ENCODE data around the gene POC1A. TPM values are rescaled to one million over a fixed set of nuclear protein-coding genes. Genes with fewer than 3 reads are reported as not detected.

The POC1A gene
- total and polyA plus RNA-seq, 9 of the 15 experiments (the other 6 are each of a cell fraction or from before 2014, with no cell fraction given): 7.2 to 17.5 (median 12.1) TPM

GRCh38 chr3:52182196-52182595 lies 28.0 kb upstream of the POC1A start (continued):
- TF ChIP-seq ZNF395 (CRISPR knock-in tag; IDR thresholded peaks at IDR 0.05) (0 out of 2 replicates have a peak, but pooled peaks have one; percentile 55), ZFP30 (CRISPR knock-in tag; IDR thresholded peaks at IDR 0.05; ENCODE audit: borderline replicate concordance) (no peak), ZNF449 (CRISPR knock-in tag; IDR thresholded peaks at IDR 0.05) (0 out of 2 replicates have a peak, but pooled peaks have one; percentile 31), ESRRA (IDR thresholded peaks at IDR 0.05; ENCODE audit: borderline replicate concordance, low read depth) (peak; percentile 77), MCM7 (IDR thresholded peaks at IDR 0.05) (no peak), SRSF1 (IDR thresholded peaks at IDR 0.05; ENCODE audit: low read depth, low read length) (no peak), TAF15 (IDR thresholded peaks at IDR 0.05; ENCODE audit: low read depth, low read length) (no peak), GATAD2B (IDR thresholded peaks at IDR 0.05; ENCODE audit: borderline replicate concordance) (no peak), RBM15 (IDR thresholded peaks at IDR 0.05; ENCODE audit: insufficient read depth, low read length) (no peak), MEF2A (IDR thresholded peaks at IDR 0.05; ENCODE audit: control insufficient read depth, low read depth, low read length) (no peak), ARID2 (IDR thresholded peaks at IDR 0.05) (no peak), CBFA2T3 (IDR thresholded peaks at IDR 0.05) (peak; percentile 59), PHF21A (IDR thresholded peaks at IDR 0.05; ENCODE audit: borderline replicate concordance, low read depth) (no peak), ZZZ3 (IDR thresholded peaks at IDR 0.05) (no peak), HDAC8 (tag; IDR thresholded peaks at IDR 0.05) (no peak), ZNF740 (CRISPR knock-in tag; IDR thresholded peaks at IDR 0.05) (no peak), ZNF740 (tag; IDR thresholded peaks at IDR 0.05) (no peak), NR2F6 (CRISPR knock-in tag; IDR thresholded peaks at IDR 0.05) (no peak)

All from K562 (cell line).